HAP-1 (cell line): ENCODE data around the gene EXOC8.

Source experiments
- DNase-seq, 2 experiments: peaks; one replicate each; pipeline ENCODE4 v3.0.0-alpha.2; 2016 to 2020; ENCODE audit warnings: low spot score in 2 of 2
- H3K27me3 ChIP-seq: fragments of 250-450 bp; sonication (Bioruptor Pico); 2 replicates; pipeline ENCODE4 v1.5.1; 2020; ENCODE audit warnings: low read depth, mild to moderate bottlenecking, moderate library complexity
- H3K36me3 ChIP-seq: fragments of 250-450 bp; sonication (Bioruptor Pico); replicated peaks from 2 replicates; pipeline ENCODE4 v1.5.1; 2020; ENCODE audit warnings: mild to moderate bottlenecking
- H3K4me1 ChIP-seq: fragments of 250-450 bp; sonication (Bioruptor Pico); 2 replicates; pipeline ENCODE4 v1.5.1; 2020; ENCODE audit warnings: mild to moderate bottlenecking
- H3K4me3 ChIP-seq: fragments of 250-450 bp; sonication (Bioruptor Pico); 2 replicates; pipeline ENCODE4 v1.5.1; 2020; ENCODE audit warnings: mild to moderate bottlenecking, moderate library complexity
- H3K9me3 ChIP-seq: fragments of 250-450 bp; sonication (Bioruptor Pico); 2 replicates; pipeline ENCODE4 v1.5.1; 2020; ENCODE audit warnings: mild to moderate bottlenecking, moderate library complexity
- in situ Hi-C: fragments of 300-500 bp; cut with MboI; formaldehyde crosslinking; loops from 3 replicates; pipeline ENCODE4 v1.14.3; 2020; ENCODE audit warnings: low sequenced_read_pairs, inconsistent platforms, mixed read lengths

EXOC8 gene, protein sequence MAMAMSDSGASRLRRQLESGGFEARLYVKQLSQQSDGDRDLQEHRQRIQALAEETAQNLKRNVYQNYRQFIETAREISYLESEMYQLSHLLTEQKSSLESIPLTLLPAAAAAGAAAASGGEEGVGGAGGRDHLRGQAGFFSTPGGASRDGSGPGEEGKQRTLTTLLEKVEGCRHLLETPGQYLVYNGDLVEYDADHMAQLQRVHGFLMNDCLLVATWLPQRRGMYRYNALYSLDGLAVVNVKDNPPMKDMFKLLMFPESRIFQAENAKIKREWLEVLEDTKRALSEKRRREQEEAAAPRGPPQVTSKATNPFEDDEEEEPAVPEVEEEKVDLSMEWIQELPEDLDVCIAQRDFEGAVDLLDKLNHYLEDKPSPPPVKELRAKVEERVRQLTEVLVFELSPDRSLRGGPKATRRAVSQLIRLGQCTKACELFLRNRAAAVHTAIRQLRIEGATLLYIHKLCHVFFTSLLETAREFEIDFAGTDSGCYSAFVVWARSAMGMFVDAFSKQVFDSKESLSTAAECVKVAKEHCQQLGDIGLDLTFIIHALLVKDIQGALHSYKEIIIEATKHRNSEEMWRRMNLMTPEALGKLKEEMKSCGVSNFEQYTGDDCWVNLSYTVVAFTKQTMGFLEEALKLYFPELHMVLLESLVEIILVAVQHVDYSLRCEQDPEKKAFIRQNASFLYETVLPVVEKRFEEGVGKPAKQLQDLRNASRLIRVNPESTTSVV

DNA sequence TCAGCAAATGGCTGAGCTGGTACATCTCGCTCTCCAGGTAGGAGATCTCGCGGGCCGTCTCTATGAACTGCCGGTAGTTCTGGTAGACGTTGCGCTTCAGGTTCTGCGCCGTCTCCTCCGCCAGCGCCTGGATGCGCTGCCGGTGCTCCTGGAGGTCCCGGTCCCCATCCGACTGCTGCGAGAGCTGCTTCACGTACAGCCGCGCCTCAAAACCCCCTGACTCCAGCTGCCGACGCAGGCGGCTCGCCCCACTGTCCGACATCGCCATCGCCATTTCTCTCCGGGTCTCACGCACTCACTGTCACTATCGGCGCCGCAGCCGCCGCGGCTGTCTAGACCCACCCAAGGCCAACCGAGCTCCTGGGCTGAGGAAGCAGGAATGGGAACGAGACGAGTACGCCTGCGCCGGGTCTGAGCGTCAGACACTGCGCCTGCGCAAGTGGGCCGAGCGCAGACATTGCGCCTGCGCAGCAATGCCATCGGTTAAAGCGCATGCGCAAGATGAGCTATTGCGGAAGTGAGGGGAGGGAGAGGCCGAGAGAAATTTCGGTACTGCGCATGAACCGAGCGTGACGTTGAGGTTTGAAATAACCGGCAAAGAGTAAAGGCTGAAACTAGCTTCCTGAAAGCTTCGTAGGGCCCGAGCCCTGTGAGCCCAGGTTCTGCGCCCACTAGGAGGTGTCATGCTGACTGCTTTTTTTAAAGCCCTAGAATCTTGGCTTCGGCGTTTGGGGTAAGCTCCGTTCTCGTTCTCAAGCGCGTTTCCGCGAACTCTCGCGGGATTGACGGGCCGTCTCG lies at the start of gene EXOC8:
TSS of gene EXOC8 (minus strand) at position 381 of the 798 bp plus-strand sequence. CDS start at position 274, 107 bp downstream.
- Histone ChIP-seq H3K27me3 (no peaks in the 10 kb centered on the region), H3K36me3 (peaks cover 16% of the 10 kb centered on the region), H3K4me3 (peak within 1 kb of the TSS; percentile 79), H3K9me3 (no peaks in the 10 kb centered on the region), H3K4me1 (peaks cover 12% of the 10 kb centered on the region)
- in situ Hi-C loops, result no loop called here
- peak; percentile 93 to 95 for DNase-seq

DNA sequence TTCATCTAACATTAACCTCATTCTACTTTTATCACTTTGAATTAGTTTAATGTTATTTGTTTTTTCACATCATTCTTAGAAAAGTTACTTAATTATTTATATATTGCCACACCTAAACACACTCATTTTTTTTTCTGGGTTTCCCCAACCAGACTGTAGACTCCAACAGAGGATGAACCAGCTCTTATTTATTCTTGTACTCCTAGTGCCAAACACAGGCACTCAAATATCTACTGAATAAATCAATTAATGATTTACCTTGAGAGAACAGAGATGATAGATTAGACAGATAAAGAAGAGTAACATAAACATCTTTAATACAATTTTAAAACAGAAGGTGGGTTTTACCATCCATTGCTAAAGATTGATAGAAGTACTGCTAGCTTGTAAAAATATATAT lies 48.8 kb upstream of the EXOC8 start:
- H3K27me3 ChIP-seq, result no peaks in the 10 kb centered on the region
- no peak overlapping the region for H3K4me3 ChIP-seq
- H3K9me3 ChIP-seq, result no peaks in the 10 kb centered on the region
- no peaks in the 10 kb centered on the region for H3K4me1 ChIP-seq
- in situ Hi-C loops, result no loop called here
- DNase-seq, result no peak
- H3K36me3 ChIP-seq, result peaks cover 4% of the 10 kb centered on the region; the same call in 1 of the 2 replicates

GRCh38 chr1:231385416-231385748 lies 47.7 kb upstream of the EXOC8 start:
- Histone ChIP-seq H3K4me1 (no peaks in the 10 kb centered on the region), H3K4me3 (no peak overlapping the region), H3K9me3 (no peaks in the 10 kb centered on the region), H3K36me3 (peaks cover 4% of the 10 kb centered on the region; the same call in 1 of the 2 replicates), H3K27me3 (no peaks in the 10 kb centered on the region)
- DNase-seq, result no peak
- in situ Hi-C loops, result no loop called here

- H3K4me3 ChIP-seq, result no peak overlapping the region
- no peaks in the 10 kb centered on the region for H3K27me3 ChIP-seq
- no peaks in the 10 kb centered on the region; the same call in 1 of the 2 replicates for H3K36me3 ChIP-seq
- peaks cover under 1% of the 10 kb centered on the region for H3K4me1 ChIP-seq
- DNase-seq, result no peak
- in situ Hi-C loops, result no loop called here
- H3K9me3 ChIP-seq, result no peaks in the 10 kb centered on the region
Observed at GRCh38 chr1:231384696-231385415, 47.2 kb upstream of the EXOC8 start.

DNA sequence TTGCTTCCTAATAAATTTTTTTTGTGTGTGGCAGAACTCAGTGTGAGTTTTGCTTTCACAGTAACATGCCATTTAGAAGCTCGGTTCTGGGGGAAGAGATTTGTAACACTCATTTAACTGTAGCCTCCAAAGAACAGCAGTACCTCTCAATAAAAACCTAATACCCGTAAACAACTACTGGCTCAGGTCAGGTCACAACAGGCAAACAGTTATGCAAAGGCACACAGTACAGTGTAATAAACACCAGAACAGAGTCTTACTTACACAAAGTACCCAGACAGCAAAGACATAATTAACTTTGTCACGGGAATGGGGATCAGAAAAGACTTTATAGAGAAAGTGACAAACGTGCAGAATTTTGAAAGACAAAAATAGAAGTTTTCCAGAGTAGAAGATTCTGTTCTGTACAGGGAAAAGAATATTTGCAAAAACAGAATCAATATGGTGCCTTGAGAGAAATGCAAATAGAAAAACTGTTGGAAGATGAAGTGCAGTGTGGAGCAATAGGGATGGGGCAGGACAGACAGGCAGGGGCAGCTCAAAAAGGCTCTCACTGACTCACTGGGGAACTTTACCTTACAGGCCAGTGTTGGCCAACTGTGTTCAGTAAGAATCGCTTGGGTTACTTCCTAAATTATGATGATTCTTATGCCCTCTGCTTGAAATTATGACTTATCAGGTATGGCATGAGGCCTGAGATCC lies 45.7 kb upstream of the EXOC8 start:
- no peaks in the 10 kb centered on the region for H3K36me3 ChIP-seq
- no peaks in the 10 kb centered on the region for H3K9me3 ChIP-seq
- H3K27me3 ChIP-seq, result no peaks in the 10 kb centered on the region
- no peak for DNase-seq
- no peak overlapping the region for H3K4me3 ChIP-seq
- peaks cover 2% of the 10 kb centered on the region for H3K4me1 ChIP-seq
- in situ Hi-C loops, result no loop called here

DNA sequence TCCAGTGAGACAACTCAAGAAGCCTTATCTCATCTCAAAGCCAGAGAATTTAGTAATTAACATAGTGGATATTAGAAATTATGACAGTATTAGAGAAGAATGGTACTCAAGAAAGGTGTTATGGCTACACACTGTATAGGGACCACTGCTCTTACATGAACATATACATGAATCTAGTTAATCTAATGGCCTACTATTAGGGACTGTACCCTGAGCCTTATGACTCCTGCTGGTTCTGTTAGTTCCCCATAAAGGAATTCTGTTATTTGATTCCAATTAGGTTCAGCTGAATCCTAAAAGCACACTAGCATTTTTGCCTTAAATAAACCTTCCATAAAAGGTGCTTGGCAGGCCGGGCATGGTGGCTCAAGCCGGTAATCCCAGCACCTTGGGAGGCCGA lies 44.8 kb upstream of the EXOC8 start:
- in situ Hi-C loops, result no loop called here
- H3K36me3 ChIP-seq, result no peaks in the 10 kb centered on the region
- H3K9me3 ChIP-seq, result no peaks in the 10 kb centered on the region
- H3K27me3 ChIP-seq, result no peaks in the 10 kb centered on the region
- H3K4me3 ChIP-seq, result no peak overlapping the region
- no peak for DNase-seq
- H3K4me1 ChIP-seq, result peaks cover 2% of the 10 kb centered on the region

GRCh38 chr1:231381729-231382128 lies 44.1 kb upstream of the EXOC8 start:
- Histone ChIP-seq H3K36me3 (no peaks in the 10 kb centered on the region), H3K9me3 (no peaks in the 10 kb centered on the region), H3K4me3 (no peak overlapping the region), H3K4me1 (peaks cover 2% of the 10 kb centered on the region), H3K27me3 (no peaks in the 10 kb centered on the region)
- in situ Hi-C loops, result no loop called here
- no peak for DNase-seq

GRCh38 chr1:231376875-231377549 lies 39.4 kb upstream of the EXOC8 start:
- H3K27me3 ChIP-seq, result no peaks in the 10 kb centered on the region

DNA sequence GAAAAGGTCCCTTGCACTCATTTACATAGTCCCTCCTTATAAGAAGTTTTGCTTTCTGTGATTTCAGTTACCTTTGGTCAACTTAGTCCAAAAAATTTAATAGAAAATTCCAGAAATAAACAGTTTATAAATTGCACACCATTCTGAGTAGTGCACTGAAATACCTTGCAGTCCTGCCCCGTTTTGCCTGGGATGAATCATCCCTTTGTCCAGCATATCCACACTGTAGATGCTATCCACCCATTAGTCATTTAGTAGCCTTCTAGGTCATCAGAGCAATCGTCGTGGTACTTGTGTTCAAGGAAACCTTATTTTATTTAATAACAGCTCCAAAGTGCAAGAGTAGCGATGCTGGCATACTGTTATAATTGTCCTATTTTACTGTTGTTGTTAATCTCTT lies 38.4 kb upstream of the EXOC8 start:
- Histone ChIP-seq H3K4me3 (no peak overlapping the region), H3K27me3 (no peaks in the 10 kb centered on the region), H3K36me3 (no peaks in the 10 kb centered on the region), H3K4me1 (peaks cover 2% of the 10 kb centered on the region), H3K9me3 (no peaks in the 10 kb centered on the region)
- DNase-seq, result no peak
- in situ Hi-C loops, result no loop called here

More at GRCh38 chr1:231376875-231377549, 39.4 kb upstream of the EXOC8 start:
- no peak for DNase-seq
- Histone ChIP-seq H3K4me3 (no peak overlapping the region), H3K36me3 (no peaks in the 10 kb centered on the region), H3K4me1 (peaks cover 2% of the 10 kb centered on the region), H3K9me3 (no peaks in the 10 kb centered on the region)
- in situ Hi-C loops, result no loop called here

DNA sequence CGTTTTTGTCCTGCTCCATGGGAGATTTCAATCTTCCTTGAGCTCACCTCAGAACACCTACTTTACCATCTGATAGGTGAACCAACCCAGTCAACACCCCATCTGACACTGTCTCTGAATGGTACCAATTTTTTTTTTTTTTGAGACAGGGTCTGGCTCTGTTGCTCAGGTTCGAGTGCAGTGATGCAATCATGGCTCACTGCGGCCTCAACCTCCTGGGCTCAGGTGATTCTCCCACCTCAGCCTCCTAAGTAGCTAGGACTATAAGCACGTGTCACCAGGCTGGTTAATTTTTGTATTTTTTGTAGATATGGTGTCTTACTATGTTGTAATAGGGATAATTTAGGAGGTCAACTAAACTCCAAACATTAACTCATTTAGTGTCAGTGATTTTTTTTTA lies 36.7 kb upstream of the EXOC8 start:
- Histone ChIP-seq H3K9me3 (no peaks in the 10 kb centered on the region), H3K27me3 (no peaks in the 10 kb centered on the region), H3K36me3 (0 out of 2 replicates have a peak, but pooled peaks cover 5% of the 10 kb centered on the region), H3K4me1 (no peaks in the 10 kb centered on the region), H3K4me3 (no peak overlapping the region)
- no peak for DNase-seq
- in situ Hi-C loops, result no loop called here

- Histone ChIP-seq H3K9me3 (no peaks in the 10 kb centered on the region), H3K36me3 (0 out of 2 replicates have a peak, but pooled peaks cover 5% of the 10 kb centered on the region), H3K27me3 (no peaks in the 10 kb centered on the region), H3K4me3 (no peak overlapping the region), H3K4me1 (no peaks in the 10 kb centered on the region)
- DNase-seq, result no peak
- in situ Hi-C loops, result no loop called here
Observed at GRCh38 chr1:231372501-231372900, 34.8 kb upstream of the EXOC8 start.

GRCh38 chr1:231369282-231369681 lies 31.6 kb upstream of the EXOC8 start:
- in situ Hi-C loops, result no loop called here
- peaks cover 4% of the 10 kb centered on the region for H3K4me1 ChIP-seq

More at GRCh38 chr1:231369282-231369681, 31.6 kb upstream of the EXOC8 start:
- H3K9me3 ChIP-seq, result no peaks in the 10 kb centered on the region
- no peaks in the 10 kb centered on the region for H3K27me3 ChIP-seq
- no peak for DNase-seq
- H3K36me3 ChIP-seq, result 0 out of 2 replicates have a peak, but pooled peaks cover 5% of the 10 kb centered on the region
- no peak overlapping the region for H3K4me3 ChIP-seq
